Gastroesophageal sphincter (tissue), 3 donors: Measurements from ENCODE around the gene MYO1C.

Experiments
- CTCF ChIP-seq, 4 experiments: fragments of 200-600 bp in 2 of 4; fragments of 450-650 bp in 2 of 4; sonication (generic) in 1 of 4; IDR thresholded peaks; one replicate each; pipeline ENCODE4 v1.5.1; 2017 to 2019; ENCODE audit warnings: antibody characterized with exemption in 4 of 4, mild to moderate bottlenecking in 2 of 4, moderate library complexity in 2 of 4
- POLR2A ChIP-seq, 2 donors: fragments of 450-650 bp; IDR thresholded peaks; one replicate each; pipeline ENCODE4 v1.6.1; 2017; ENCODE audit warnings: antibody characterized with exemption in 2 of 2, mild to moderate bottlenecking in 2 of 2, moderate library complexity in 1 of 2

GRCh38 chr17:1438593-1439083 is 53.8 kb downstream of the MYO1C start:
- TF ChIP-seq POLR2A (IDR thresholded peaks at IDR 0.05) (no peak), CTCF (IDR thresholded peaks at IDR 0.05) (no peak)
